Breast epithelium (tissue), 4 donors: ENCODE measurements around the gene TSSK3. TPM values are rescaled to one million over a fixed set of nuclear protein-coding genes. Genes with fewer than 3 reads are reported as not detected.
A peak's percentile ranks its signal among the peaks of the same experiment; 100 is the strongest.
"Not testable (repeated sequence)": the region's sequence is repeated elsewhere in the genome, so short reads cannot be mapped to it uniquely, and the experiment has no call there.

Source experiments
- DNase-seq, 2 donors: peaks; one replicate each; pipeline ENCODE4 v3.0.0-alpha.2; 2019; ENCODE audit warnings: low spot score in 2 of 2
- H3K27ac ChIP-seq, 2 donors: fragments of 200-600 bp; sonication (generic) in 1 of 2; one replicate each; pipeline ENCODE4 v1.5.1; 2016 to 2019; ENCODE audit warnings: mild to moderate bottlenecking in 1 of 2
- H3K27me3 ChIP-seq, 2 donors: fragments of 200-600 bp; sonication (generic) in 1 of 2; one replicate each; pipeline versions ENCODE4 v1.5.1 to v1.6.0; 2017 to 2019; ENCODE audit warnings: control low read depth in 1 of 2, mild to moderate bottlenecking in 1 of 2
- H3K36me3 ChIP-seq: fragments of 200-600 bp; one replicate; pipeline ENCODE4 v1.5.1; 2019
- H3K4me1 ChIP-seq, 2 donors: fragments of 200-600 bp; sonication (generic); one replicate each; pipeline ENCODE4 v1.5.1; 2016 to 2019; ENCODE audit warnings: control low read depth in 1 of 2
- H3K4me3 ChIP-seq, 3 donors: fragments of 200-600 bp; sonication (generic); 1 replicate in 2 of 3; 2 replicates in 1 of 3; pipeline ENCODE4 v1.5.1; 2016 to 2019; ENCODE audit warnings: mild to moderate bottlenecking in 3 of 3, moderate library complexity in 2 of 3
- H3K9me3 ChIP-seq, 2 donors: fragments of 200-600 bp; sonication (generic) in 1 of 2; one replicate each; pipeline ENCODE4 v1.5.1; 2016 to 2019; ENCODE audit warnings: control low read depth in 1 of 2
- CTCF ChIP-seq, 3 donors: fragments of 450-650 bp; IDR thresholded peaks; one replicate each; pipeline ENCODE4 v1.5.1; 2016 to 2017; ENCODE audit warnings: antibody characterized with exemption in 3 of 3, mild to moderate bottlenecking in 3 of 3, moderate library complexity in 3 of 3
- POLR2A ChIP-seq: fragments of 450-650 bp; IDR thresholded peaks from one replicate; pipeline ENCODE4 v1.6.1; 2016; ENCODE audit warnings: antibody characterized with exemption, mild to moderate bottlenecking, moderate library complexity
- POLR2AphosphoS5 ChIP-seq, 3 donors: sonication (generic); formaldehyde crosslinking; IDR thresholded peaks; one replicate each; pipeline ENCODE4 v1.6.1; 2017; ENCODE audit warnings: antibody characterized with exemption in 3 of 3
- intact Hi-C: fragments of 100-400 bp; cut with DNase I; formaldehyde crosslinking; loops from one replicate; pipeline ENCODE4 v1.15.1; 2023; ENCODE audit warnings: low total_unique reads
- total RNA-seq, 3 donors: library from RNA; depleted of rRNA; stranded (reverse); fragments of >200 nt; gene quantifications; one replicate each; pipeline ENCODE4 v1.1.0, GENCODE V29; 2016

TSSK3 gene
- total RNA-seq, 3 donors from 2014 or later: 1.4 to 3.9 (median 3.4) TPM

GRCh38 chr1:32352239-32352745, 10.0 kb upstream of the TSSK3 start:
- Histone ChIP-seq H3K9me3 (no peaks in the 10 kb centered on the region), H3K27ac (peak overlapping the region; percentile 96 to 99), H3K36me3 (no peaks in the 10 kb centered on the region), H3K4me1 (peaks cover 0 to 15% of the 10 kb centered on the region in 2 donors), H3K4me3 (peak overlapping the region; percentile 65 to 98 (median 81)), H3K27me3 (no peaks in the 10 kb centered on the region)
- no peak for DNase-seq
- TF ChIP-seq POLR2AphosphoS5 (IDR thresholded peaks at IDR 0.05) (no peak), POLR2A (no peak), CTCF (IDR thresholded peaks at IDR 0.05) (no peak)
- intact Hi-C loops: no loop called here

GRCh38 chr1:32352831-32353383, 9.4 kb upstream of the TSSK3 start:
- H3K27ac ChIP-seq: peak overlapping the region; percentile 60 to 96
- no peaks in the 10 kb centered on the region for H3K9me3 ChIP-seq
- TF ChIP-seq POLR2A (no peak), CTCF (IDR thresholded peaks at IDR 0.05) (no peak), POLR2AphosphoS5 (IDR thresholded peaks at IDR 0.05) (no peak)
- no peak for DNase-seq
- no peaks in the 10 kb centered on the region for H3K36me3 ChIP-seq
- H3K27me3 ChIP-seq: no peaks in the 10 kb centered on the region
- no peak overlapping the region for H3K4me3 ChIP-seq
- intact Hi-C loops: no loop called here
- H3K4me1 ChIP-seq: peaks cover 0 to 15% of the 10 kb centered on the region in 2 donors

GRCh38 chr1:32353431-32353830, 8.9 kb upstream of the TSSK3 start:
- Histone ChIP-seq H3K36me3 (no peaks in the 10 kb centered on the region), H3K9me3 (no peaks in the 10 kb centered on the region), H3K4me3 (no peak overlapping the region), H3K27ac (peak overlapping the region; percentile 60 to 96), H3K27me3 (no peaks in the 10 kb centered on the region), H3K4me1 (peaks cover 0 to 15% of the 10 kb centered on the region in 2 donors)
- no peak for DNase-seq
- intact Hi-C loops: no loop called here
- TF ChIP-seq CTCF (IDR thresholded peaks at IDR 0.05) (no peak), POLR2A (no peak), POLR2AphosphoS5 (IDR thresholded peaks at IDR 0.05) (no peak)

GRCh38 chr1:32353886-32354570, 8.3 kb upstream of the TSSK3 start:
- H3K27me3 ChIP-seq: no peaks in the 10 kb centered on the region
- H3K9me3 ChIP-seq: no peaks in the 10 kb centered on the region
- no peak for DNase-seq
- H3K4me1 ChIP-seq: peaks cover 0 to 15% of the 10 kb centered on the region in 2 donors
- no peak overlapping the region for H3K4me3 ChIP-seq
- no peaks in the 10 kb centered on the region for H3K36me3 ChIP-seq
- H3K27ac ChIP-seq: peak overlapping the region; percentile 60 to 96
- TF ChIP-seq CTCF (IDR thresholded peaks at IDR 0.05) (no peak), POLR2AphosphoS5 (IDR thresholded peaks at IDR 0.05) (no peak), POLR2A (no peak)
- intact Hi-C loops: no loop called here

- H3K36me3 ChIP-seq, H3K9me3 ChIP-seq, H3K27ac ChIP-seq, intact Hi-C loops, H3K4me3 ChIP-seq, H3K27me3 ChIP-seq, DNase-seq: not testable (repeated sequence)
- H3K4me1 ChIP-seq: peaks cover 0 to 15% of the 10 kb centered on the region in 2 donors
Observed at GRCh38 chr1:32355778-32356177, 6.6 kb upstream of the TSSK3 start.
